SK-N-MC (cell line): ENCODE results near the gene KHNYN.

ENCODE experiments used
- EZH2 ChIP-seq: fragments of 200-600 bp; sonication (generic); IDR thresholded peaks from one replicate; pipeline ENCODE4 v1.6.1; 2017; ENCODE audit warnings: antibody characterized with exemption
- FOXP2 ChIP-seq: optimal IDR thresholded peaks from 2 replicates; pipeline ENCODE3; 2011; ENCODE audit warnings: mild to moderate bottlenecking, moderate library complexity; ENCODE audit not compliant: insufficient read depth; ENCODE audit errors: extremely low read length, control extremely low read depth
- POLR2AphosphoS5 ChIP-seq: IDR thresholded peaks from 2 replicates; pipeline ENCODE4 v1.6.1; 2012; ENCODE audit warnings: mild to moderate bottlenecking, low read depth, low read length, borderline replicate concordance

- TF ChIP-seq EZH2: no peak
- TF ChIP-seq POLR2AphosphoS5: no peak
- no peak for TF ChIP-seq FOXP2
These were observed 48.2 kb upstream of the KHNYN start for GRCh38 chr14:24381363-24382063.
